DOHH2 (cell line): ENCODE results near the gene PPP2R2D.

Source experiments
- H3F3A ChIP-seq: fragments of 200-600 bp; sonication (generic), shearing (Covaris generic); 2 replicates; pipeline ENCODE4 v1.6.0; 2016; ENCODE audit warnings: antibody characterized with exemption, mild to moderate bottlenecking; ENCODE audit not compliant: control insufficient read depth, insufficient read depth
- H3K27ac ChIP-seq: fragments of 200-600 bp; sonication (generic); 2 replicates; pipeline ENCODE4 v1.5.1; 2014; ENCODE audit warnings: low read depth, mild to moderate bottlenecking, low read length, moderate library complexity
- H3K27me3 ChIP-seq: fragments of 200-600 bp; sonication (generic); 2 replicates; pipeline ENCODE4 v1.6.1; 2014; ENCODE audit warnings: mild to moderate bottlenecking, low read length, mixed read lengths; ENCODE audit not compliant: control insufficient read depth
- H3K36me3 ChIP-seq: fragments of 200-600 bp; sonication (generic); 2 replicates; pipeline ENCODE4 v1.6.1; 2014; ENCODE audit warnings: mild to moderate bottlenecking, low read length, moderate library complexity, mixed read lengths; ENCODE audit not compliant: control insufficient read depth
- H3K4me1 ChIP-seq: fragments of 200-600 bp; sonication (generic); 2 replicates; pipeline ENCODE4 v1.6.1; 2014; ENCODE audit warnings: mild to moderate bottlenecking, low read length, mixed read lengths; ENCODE audit not compliant: control insufficient read depth
- H3K4me2 ChIP-seq: fragments of 200-600 bp; sonication (generic); 2 replicates; pipeline ENCODE4 v1.6.0; 2014; ENCODE audit warnings: mild to moderate bottlenecking, low read length, moderate library complexity
- H3K4me3 ChIP-seq: fragments of 200-600 bp; sonication (generic); 2 replicates; pipeline ENCODE4 v1.5.1; 2014; ENCODE audit warnings: mild to moderate bottlenecking, low read length, mixed read lengths
- H3K79me2 ChIP-seq: fragments of 200-600 bp; sonication (generic); 2 replicates; pipeline ENCODE4 v1.6.1; 2014; ENCODE audit warnings: mild to moderate bottlenecking, low read length, mixed read lengths; ENCODE audit not compliant: control insufficient read depth
- H3K9me2 ChIP-seq: fragments of 200-600 bp; sonication (generic); replicated peaks from 2 replicates; pipeline ENCODE4 v1.6.1; 2014; ENCODE audit warnings: mild to moderate bottlenecking, low read length, mixed read lengths; ENCODE audit not compliant: control insufficient read depth
- H3K9me3 ChIP-seq: fragments of 200-600 bp; sonication (generic); 2 replicates; pipeline ENCODE4 v1.6.1; 2014; ENCODE audit warnings: antibody characterized with exemption, low read length, mixed read lengths; ENCODE audit not compliant: control insufficient read depth, insufficient read depth
- H4K20me1 ChIP-seq: fragments of 200-600 bp; sonication (generic); 2 replicates; pipeline ENCODE4 v1.6.0; 2014; ENCODE audit warnings: low read depth, mild to moderate bottlenecking, antibody characterized with exemption, low read length, moderate library complexity; ENCODE audit not compliant: control insufficient read depth, insufficient read depth
- CTCF ChIP-seq: fragments of 200-600 bp; sonication (generic); IDR thresholded peaks from one replicate; pipeline ENCODE4 v1.5.1; 2014; ENCODE audit warnings: antibody characterized with exemption, mild to moderate bottlenecking, low read depth, low read length; ENCODE audit not compliant: poor library complexity, severe bottlenecking
- EZH2phosphoT487 ChIP-seq: fragments of 200-600 bp; sonication (generic); IDR thresholded peaks from 2 replicates; pipeline ENCODE4 v1.6.1; 2017; ENCODE audit warnings: borderline replicate concordance, mild to moderate bottlenecking, antibody characterized with exemption, low read length, moderate library complexity, mixed read lengths

The PPP2R2D gene

GRCh38 chr10:131901181-131901829, 497 bp downstream of the PPP2R2D start:
- H3K79me2 ChIP-seq, result peaks cover 53% of the 10 kb centered on the region
- peaks cover 27% of the 10 kb centered on the region for H4K20me1 ChIP-seq
- peaks cover 17% of the 10 kb centered on the region for H3K27me3 ChIP-seq
- H3K36me3 ChIP-seq, result peaks cover 30% of the 10 kb centered on the region
- H3K4me1 ChIP-seq, result peaks cover 35% of the 10 kb centered on the region
- H3F3A ChIP-seq, result no peaks in the 10 kb centered on the region
- H3K27ac ChIP-seq, result peak overlapping the region; percentile 9; the same call in 1 of the 2 replicates
- peak overlapping the region; percentile 80 for H3K4me3 ChIP-seq
- peak overlapping the region; percentile 82 for H3K4me2 ChIP-seq
- no peaks in the 10 kb centered on the region for H3K9me3 ChIP-seq
- TF ChIP-seq CTCF (no peak), EZH2phosphoT487 (no peak)
- H3K9me2 ChIP-seq, result no peaks in the 10 kb centered on the region

GRCh38 chr10:131902211-131902610, 1.4 kb downstream of the PPP2R2D start:
- no peaks in the 10 kb centered on the region for H3F3A ChIP-seq
- peak overlapping the region; percentile 80 for H3K4me3 ChIP-seq
- TF ChIP-seq EZH2phosphoT487 (no peak), CTCF (no peak)
- peaks cover 62% of the 10 kb centered on the region for H3K79me2 ChIP-seq
- peaks cover 28% of the 10 kb centered on the region for H4K20me1 ChIP-seq
- peaks cover 35% of the 10 kb centered on the region for H3K4me1 ChIP-seq
- H3K9me2 ChIP-seq, result no peaks in the 10 kb centered on the region
- H3K36me3 ChIP-seq, result peaks cover 33% of the 10 kb centered on the region
- H3K9me3 ChIP-seq, result no peaks in the 10 kb centered on the region
- H3K27ac ChIP-seq, result no peak overlapping the region
- H3K27me3 ChIP-seq, result peaks cover 17% of the 10 kb centered on the region
- H3K4me2 ChIP-seq, result peak overlapping the region; percentile 82

GRCh38 chr10:131902691-131903090, 1.9 kb downstream of the PPP2R2D start:
- peak overlapping the region; percentile 82 for H3K4me2 ChIP-seq
- H3K9me3 ChIP-seq, result no peaks in the 10 kb centered on the region
- no peak for TF ChIP-seq CTCF
- TF ChIP-seq EZH2phosphoT487, result no peak
- H3K9me2 ChIP-seq, result no peaks in the 10 kb centered on the region
- H4K20me1 ChIP-seq, result peaks cover 28% of the 10 kb centered on the region
- peaks cover 17% of the 10 kb centered on the region for H3K27me3 ChIP-seq
- H3K79me2 ChIP-seq, result peaks cover 66% of the 10 kb centered on the region
- peaks cover 35% of the 10 kb centered on the region for H3K36me3 ChIP-seq
- peak overlapping the region; percentile 80 for H3K4me3 ChIP-seq
- no peak overlapping the region for H3K27ac ChIP-seq
- no peaks in the 10 kb centered on the region for H3F3A ChIP-seq
- peaks cover 35% of the 10 kb centered on the region for H3K4me1 ChIP-seq
